SK-N-DZ (cell line): Measurements from ENCODE around the gene MGLL.

Experiments
- DNase-seq: peaks from one replicate; pipeline ENCODE4 v3.0.0-alpha.2; 2015; ENCODE audit warnings: low spot score

MGLL gene

DNA sequence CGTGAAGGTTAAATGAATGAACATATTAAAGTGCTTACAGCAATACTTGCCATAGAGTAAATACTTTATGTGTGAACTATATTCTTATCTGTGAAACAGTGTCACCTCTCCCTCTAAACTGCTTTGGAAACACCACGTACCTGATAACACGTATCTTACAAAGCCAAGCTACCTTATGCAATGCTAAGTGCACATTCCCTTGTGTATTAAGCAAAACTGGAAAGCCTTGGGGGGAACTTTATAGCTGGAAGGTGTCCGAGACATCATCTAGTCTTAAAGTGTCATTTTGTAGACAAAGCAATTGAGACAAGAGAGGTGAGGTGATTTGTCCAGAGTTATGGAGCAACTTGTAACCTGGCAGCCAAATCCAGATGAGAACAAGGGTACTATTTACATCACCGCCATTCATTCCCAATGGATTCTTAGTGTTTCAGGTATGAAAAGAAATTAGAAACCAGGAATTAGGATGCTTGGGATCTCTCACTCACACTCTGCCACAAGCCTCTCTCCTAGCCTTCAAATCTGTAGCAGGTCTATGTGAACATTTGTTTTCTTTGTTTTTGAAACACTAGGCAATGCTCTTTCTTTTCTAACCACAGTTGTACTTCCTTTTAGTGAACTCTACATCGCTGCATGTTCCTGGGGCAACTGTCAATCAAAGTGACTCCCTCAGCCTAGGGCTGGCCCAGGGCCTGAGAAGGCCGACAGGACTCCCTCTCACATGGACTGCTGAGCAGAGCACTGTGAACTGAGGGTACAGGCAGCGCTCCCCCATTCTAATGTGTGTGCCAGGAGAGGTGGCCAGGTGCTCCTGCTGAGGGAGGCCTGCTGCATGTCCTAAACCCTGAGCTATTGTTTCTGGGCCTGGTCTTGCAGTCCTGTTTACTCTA is 13.9 kb upstream of the MGLL start:
- DNase-seq: no peak

- DNase-seq: no peak
These were observed 12.5 kb upstream of the MGLL start for GRCh38 chr3:127834771-127835170.

DNA sequence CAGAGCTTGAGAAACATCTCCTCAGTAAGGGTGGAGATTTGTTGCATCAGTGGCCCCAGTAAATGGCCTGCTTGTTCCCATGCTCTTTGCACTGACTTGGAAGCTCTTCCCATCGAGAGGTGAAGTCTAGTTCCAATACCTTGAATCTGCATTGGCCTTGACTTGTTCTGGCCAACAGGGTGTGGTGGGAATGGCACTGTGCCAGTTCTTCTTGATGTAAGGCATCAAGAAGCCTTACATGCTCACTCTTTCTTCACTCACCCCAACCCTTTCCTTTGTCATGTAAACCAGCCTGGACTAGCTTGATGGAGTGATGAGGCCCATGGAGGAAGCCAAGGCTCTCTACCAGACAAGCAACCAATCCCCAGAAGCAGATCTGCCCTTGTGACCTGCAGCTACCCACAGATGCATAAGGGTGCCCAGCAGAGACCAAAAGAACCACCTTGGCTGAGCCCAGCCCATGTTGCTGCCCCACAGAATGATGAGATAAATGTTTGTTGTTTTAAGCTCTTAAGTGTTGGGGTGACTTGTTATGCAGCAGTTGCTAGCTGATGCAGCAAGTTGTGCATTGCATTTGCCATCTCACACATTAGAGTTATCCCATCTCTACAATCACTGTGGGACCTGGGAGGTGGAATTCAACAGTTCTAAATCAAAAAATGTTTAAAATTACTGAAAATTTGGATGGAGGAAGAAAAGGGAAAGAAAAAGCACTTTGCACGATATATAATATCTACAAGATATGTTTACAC is 11.1 kb upstream of the MGLL start:
- no peak for DNase-seq

- DNase-seq: no peak
These were observed 9.4 kb upstream of the MGLL start for GRCh38 chr3:127831723-127832172.

DNA sequence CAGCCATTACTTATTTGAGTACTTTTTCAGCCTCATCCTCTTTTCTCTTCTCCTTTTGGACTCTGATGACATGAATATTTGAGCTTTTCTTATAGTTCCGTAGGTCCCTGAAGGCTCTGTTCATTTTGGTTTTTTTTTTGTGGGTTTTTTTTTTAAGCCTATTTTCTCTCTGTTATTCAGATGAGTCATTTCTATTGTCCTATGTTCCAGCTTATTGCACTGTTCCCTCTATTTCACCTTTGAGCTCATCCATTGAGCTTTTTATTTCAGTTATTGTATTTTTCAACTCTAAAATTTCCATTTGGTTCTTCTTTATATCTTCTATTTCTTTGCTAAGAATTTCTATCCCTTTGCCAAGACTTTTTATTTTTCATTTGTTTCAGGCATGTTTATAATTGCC is 7.2 kb upstream of the MGLL start:
- DNase-seq: no peak

DNA sequence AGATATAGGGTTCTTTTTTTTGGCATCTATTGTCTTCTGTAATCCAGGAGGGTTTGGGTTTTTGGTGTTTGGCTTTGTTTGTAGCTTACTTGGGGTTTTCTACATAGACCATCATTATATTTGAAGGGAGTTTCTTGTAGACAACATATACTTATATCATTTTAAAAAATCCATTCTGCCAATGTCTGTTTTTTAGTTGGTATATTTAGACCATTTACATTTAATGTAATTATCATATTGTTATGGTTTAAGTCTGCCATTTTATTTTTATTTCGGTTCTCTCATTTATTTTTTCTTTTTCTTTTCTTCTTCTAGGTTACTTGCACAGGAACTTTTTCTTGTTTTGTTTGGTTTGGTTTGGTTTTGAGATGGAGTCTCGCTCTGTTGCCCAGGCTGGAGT is 5.5 kb upstream of the MGLL start:
- DNase-seq: no peak

DNA sequence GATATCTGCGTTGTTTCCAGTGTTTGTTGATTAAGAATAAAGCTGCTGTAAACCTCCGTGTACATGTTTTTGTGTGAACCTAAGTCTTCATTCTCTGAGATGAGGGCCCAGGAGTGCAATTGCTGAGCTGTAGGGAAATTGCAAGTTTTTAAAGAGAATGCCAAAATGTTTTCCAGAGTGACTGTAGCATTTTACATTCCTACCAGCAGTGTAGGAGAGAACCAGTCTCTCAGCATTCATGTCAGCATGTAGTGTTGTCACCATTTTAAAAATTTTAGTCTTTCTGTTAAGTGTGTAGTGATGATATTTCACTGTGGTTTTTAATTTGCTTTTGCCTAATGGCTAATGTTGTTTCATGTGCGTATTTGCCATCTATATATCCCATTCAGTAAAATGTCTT is 3.4 kb upstream of the MGLL start:
- DNase-seq: no peak

DNA sequence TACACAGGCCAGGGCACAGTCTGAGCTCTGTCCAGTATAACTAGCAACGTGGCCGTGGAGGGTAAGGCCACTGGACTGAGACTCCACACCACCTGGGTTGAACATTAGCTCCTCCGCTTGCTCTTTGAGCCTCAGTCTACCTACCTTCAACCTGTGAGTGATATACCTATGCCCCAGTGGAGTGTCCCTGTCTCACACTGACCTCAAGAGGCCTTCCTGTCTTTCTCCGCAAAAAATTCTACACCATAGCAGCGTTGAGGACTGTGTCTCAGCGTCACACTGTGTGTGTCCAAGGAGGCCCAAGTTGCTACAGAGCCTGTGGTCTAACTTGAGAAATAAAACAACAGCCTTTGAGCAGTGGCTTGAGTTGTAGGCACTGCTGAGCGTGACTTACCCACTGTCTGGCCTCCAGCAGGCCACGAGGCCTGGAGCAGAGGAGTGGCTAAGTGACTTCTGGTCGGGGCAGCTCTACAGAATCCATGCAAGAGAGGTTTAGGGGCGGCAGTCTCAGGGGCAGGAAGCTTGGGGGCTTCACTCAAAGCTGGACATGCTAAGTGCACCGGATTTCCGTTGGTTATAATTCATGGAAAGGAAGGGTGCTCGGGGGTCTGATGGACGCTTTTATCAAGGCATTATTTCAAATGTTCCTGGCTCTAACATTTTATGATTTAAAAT is 2.0 kb upstream of the MGLL start:
- no peak for DNase-seq

DNA sequence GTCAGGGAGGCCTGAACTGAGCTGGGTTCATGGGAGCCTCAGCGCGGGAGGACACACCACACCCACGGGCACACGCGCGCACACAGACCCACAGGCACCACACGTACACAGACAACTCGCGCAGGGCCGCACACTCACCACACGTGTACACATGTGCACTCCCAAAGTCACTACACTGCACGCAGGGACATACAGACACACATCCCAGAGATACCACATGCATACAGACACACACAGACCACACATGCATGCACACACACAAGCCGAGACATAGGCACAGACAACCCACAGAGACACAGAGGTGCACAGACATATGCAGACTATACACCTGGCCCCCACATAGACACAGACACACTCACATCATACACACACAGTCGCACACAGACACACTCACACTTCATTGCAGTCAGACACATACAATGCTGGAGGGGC is 1.1 kb upstream of the MGLL start:
- no peak for DNase-seq

- DNase-seq: no peak
These were observed 539 bp upstream of the MGLL start for GRCh38 chr3:127822682-127823425.

GRCh38 chr3:127821394-127821793 is 921 bp downstream of the MGLL start:
- no peak for DNase-seq

DNA sequence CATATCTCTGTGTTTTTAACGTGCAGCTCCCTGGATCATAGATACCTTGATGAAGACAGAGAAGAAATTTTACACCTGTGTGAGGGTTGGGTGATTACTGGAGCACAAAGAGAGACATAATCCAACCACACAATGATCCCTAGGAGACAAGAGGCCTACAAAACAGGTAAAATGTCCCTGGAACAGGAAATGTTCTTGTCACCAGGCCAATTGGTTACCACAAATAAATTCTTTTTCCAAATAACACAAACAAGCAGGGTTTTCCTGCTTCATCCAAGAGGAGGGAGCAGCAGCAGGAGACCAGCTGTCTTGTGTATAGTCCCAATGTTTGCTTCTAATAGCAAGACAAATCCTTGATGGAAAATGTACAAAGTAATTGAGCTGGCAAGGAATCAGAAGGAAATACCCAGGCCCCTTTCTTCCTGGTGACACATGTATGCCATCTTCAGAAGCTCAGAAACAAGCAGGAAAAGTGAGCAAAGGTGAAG is 1.4 kb downstream of the MGLL start:
- no peak for DNase-seq

DNA sequence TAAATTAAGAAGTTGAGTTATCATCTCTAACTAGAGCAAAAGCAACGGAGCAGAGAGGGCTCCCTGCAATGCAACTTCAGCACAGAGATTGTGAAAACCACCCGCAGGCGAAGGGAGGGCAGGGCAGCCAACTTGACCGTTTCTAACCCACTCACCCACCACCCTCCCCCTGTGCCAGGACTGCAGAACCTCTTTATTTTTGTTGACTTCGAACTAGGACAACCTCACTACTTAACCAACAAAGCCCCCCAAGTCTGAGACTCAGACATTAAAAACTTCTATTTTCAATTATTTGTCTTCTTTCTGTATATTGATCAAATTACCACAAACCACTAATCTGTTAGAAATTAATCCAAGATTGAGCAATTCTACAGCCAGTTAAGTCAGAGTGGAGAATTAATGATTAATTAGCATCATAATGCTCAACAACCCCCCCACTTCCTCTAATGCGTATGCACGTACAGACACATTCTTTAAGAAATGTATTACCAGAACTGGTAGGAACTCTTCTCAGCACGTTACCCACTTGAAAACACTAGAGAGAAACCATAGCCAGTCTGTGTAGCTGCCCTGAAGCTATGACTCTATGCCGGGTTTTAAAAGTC is 2.0 kb downstream of the MGLL start:
- DNase-seq: no peak

DNA sequence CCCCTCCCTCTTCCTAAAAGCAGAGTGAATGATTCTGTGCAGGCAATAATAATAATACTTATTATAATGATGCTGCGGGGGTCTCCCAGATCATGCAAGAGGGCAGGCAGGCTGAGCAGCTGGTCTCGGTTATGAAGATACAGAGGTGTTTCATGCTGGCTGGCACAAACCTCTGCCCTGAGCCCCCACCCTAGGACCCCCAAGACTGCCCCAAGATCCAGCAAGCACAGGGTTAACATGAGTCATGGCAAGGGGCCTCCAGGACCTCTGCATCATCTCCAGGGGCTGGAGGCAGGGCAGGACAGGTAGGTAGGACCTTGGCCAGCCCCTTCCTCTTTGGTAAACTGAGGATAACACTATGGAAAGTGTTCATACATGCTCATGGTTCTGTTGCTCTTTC is 2.7 kb downstream of the MGLL start:
- DNase-seq: no peak

DNA sequence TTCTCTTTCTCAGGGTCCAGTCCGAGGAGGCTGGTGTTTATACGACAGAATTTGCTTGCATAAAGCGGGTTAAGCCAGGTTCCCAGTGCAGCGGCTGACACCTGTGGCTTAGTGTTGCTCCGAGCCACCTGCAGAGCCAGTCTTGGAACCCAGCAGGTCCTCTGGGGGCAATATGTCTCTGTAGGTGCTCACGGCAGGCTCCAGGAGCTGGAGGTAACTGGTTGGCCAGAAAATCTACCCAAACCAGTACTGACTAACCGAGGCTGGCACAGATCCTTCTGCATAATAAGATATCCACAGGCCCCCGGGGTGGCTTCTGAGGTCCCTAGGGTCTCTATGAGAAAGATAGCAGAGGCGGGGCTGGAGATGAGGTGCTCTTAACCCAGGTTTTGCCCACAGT is 3.2 kb downstream of the MGLL start:
- no peak for DNase-seq

- DNase-seq: no peak
These were observed 4.9 kb downstream of the MGLL start for GRCh38 chr3:127817406-127817841.

GRCh38 chr3:127816783-127817405 is 5.4 kb downstream of the MGLL start:
- no peak for DNase-seq

DNA sequence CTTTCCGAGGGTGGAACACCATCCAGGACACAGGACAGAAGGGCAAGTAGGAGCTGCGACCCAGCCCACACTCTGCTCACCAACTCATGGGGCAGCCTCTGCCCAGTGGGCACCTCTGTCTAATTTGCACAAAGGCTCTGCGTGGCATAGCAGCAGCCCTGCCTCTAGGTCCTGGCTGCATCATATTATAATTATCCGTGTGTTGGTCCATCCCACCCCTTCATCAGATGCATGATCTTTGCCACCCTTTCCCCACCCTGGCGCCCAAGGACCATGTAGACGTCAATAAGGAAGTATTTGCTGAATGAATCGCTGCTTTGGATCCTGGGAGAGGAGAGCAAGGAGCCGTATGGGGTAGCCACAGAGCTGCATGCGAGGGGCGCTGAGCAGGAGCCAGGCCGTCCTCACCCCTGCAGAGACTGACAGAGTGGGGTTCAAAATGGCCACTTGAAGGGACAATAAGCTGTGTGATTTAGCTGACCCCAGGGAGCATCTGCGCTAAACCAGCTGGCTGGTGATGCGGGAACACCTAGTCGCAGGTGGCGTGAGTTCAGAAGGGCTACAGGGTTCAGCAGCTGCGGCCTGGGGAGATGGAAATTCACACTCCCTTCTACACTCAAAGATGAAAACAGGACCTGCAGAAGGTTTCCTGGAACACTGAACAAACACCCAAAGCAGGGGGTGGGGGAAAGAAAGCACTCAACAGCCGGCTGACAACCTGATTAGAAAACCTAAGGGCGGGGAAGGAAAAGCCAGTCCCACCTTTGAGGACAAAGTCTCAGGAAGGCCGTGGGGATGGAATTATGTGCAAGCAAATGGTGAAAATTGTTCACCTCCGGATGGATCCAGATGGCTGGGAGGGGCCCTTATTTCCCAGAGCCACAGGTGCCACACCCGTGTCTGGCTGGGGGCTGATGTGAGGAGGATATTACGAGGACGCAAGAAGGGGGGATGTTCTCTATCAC is 6.4 kb downstream of the MGLL start:
- no peak for DNase-seq

DNA sequence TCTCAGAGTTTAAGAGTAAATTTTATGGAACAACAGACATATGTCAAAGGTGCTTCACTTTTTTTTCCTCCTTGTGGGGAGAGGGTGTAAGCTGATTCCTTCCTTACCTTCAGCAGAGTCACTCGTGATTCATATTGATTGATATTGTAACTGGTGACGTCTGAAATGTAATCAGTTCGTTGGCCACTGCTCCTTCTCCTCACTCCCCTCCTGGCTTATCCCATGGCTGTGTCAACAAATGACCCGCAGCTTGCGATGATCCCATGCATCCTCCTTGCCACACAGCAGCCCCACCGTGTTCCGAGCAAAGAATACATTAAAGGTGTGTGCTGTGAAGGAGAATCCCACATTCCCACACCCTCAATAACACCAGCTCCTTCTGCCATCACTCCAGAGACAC is 7.3 kb downstream of the MGLL start:
- DNase-seq: no peak
